Stimulated activated CD4-positive, alpha-beta T cell treated with anti-CD3 and anti-CD28 coated beads, Interleukin-15, amount 100 ng/mL, for 48 hours (primary cell): ENCODE data around the gene LBR.

Experiments used
- DNase-seq, 2 donors: peaks; one replicate each; pipeline ENCODE4 v3.0.0-alpha.2; 2020; ENCODE audit warnings: low read depth in 2 of 2

LBR gene

GRCh38 chr1:225446595-225446960 lies 18.7 kb upstream of the LBR start:
- no peak for DNase-seq

GRCh38 chr1:225445639-225446594 lies 18.1 kb upstream of the LBR start:
- DNase-seq: no peak

GRCh38 chr1:225442123-225442505 lies 14.3 kb upstream of the LBR start:
- no peak for DNase-seq

GRCh38 chr1:225441314-225442122 lies 13.7 kb upstream of the LBR start:
- no peak for DNase-seq

GRCh38 chr1:225440380-225441221 lies 12.8 kb upstream of the LBR start:
- DNase-seq: no peak

- no peak for DNase-seq
Observed at GRCh38 chr1:225437710-225438437, 10.0 kb upstream of the LBR start.

- no peak for DNase-seq
Observed at GRCh38 chr1:225435957-225436392, 8.1 kb upstream of the LBR start.

- DNase-seq: no peak
Observed at GRCh38 chr1:225435487-225435886, 7.6 kb upstream of the LBR start.

GRCh38 chr1:225435076-225435475 lies 7.2 kb upstream of the LBR start:
- no peak for DNase-seq

GRCh38 chr1:225434046-225434445 lies 6.2 kb upstream of the LBR start:
- DNase-seq: no peak

- DNase-seq: no peak
Observed at GRCh38 chr1:225431081-225431863, 3.4 kb upstream of the LBR start.

- DNase-seq: no peak
Observed at GRCh38 chr1:225430301-225430700, 2.5 kb upstream of the LBR start.

GRCh38 chr1:225428881-225429455 lies 1.1 kb upstream of the LBR start:
- DNase-seq: no peak

- DNase-seq: peak; percentile 77 to 86
Observed at GRCh38 chr1:225428068-225428880, 436 bp upstream of the LBR start.

GRCh38 chr1:225426395-225427234 lies 1.2 kb downstream of the LBR start:
- no peak for DNase-seq

GRCh38 chr1:225425201-225425786 lies 2.5 kb downstream of the LBR start:
- DNase-seq: no peak

GRCh38 chr1:225424562-225425200 lies 3.2 kb downstream of the LBR start:
- DNase-seq: no peak
